Mucosa of rectum (tissue), 2 donors: ENCODE measurements around the gene PDE4D.

Source experiments
- H3K27ac ChIP-seq, 2 donors: one replicate each; pipeline ENCODE4 v1.7.0; 2013; ENCODE audit warnings: inconsistent platforms in 2 of 2, low read depth in 2 of 2, low read length in 2 of 2
- H3K27me3 ChIP-seq, 2 donors: one replicate each; pipeline ENCODE4 v1.7.0; 2013; ENCODE audit warnings: low read length in 2 of 2; ENCODE audit not compliant: control insufficient read depth in 2 of 2, insufficient read depth in 2 of 2
- H3K36me3 ChIP-seq, 2 donors: one replicate each; pipeline ENCODE4 v1.7.0; 2013; ENCODE audit warnings: low read length in 2 of 2; ENCODE audit not compliant: control insufficient read depth in 2 of 2, insufficient read depth in 2 of 2
- H3K4me1 ChIP-seq, 2 donors: one replicate each; pipeline ENCODE4 v1.7.0; 2013; ENCODE audit warnings: low read length in 2 of 2, mild to moderate bottlenecking in 1 of 2; ENCODE audit not compliant: control insufficient read depth in 2 of 2, insufficient read depth in 2 of 2
- H3K4me3 ChIP-seq, 2 donors: one replicate each; pipeline ENCODE4 v1.7.0; 2013; ENCODE audit warnings: low read length in 2 of 2
- H3K9ac ChIP-seq, 2 donors: one replicate each; pipeline ENCODE4 v1.7.0; 2013; ENCODE audit warnings: low read length in 2 of 2, low read depth in 1 of 2, mild to moderate bottlenecking in 1 of 2
- H3K9me3 ChIP-seq, 2 donors: one replicate each; pipeline ENCODE4 v1.7.0; 2013; ENCODE audit warnings: low read length in 2 of 2; ENCODE audit not compliant: control insufficient read depth in 2 of 2
- donor health status: healthy.
- donor health status: Normal muscosa, but diverticular disease.

PDE4D gene

GRCh38 chr5:59893429-59894227 is at the start of gene PDE4D:
PDE4D (minus strand) TSS chr5:59893726.
- Histone ChIP-seq H3K9ac (no peak within 1 kb of the TSS), H3K27me3 (peaks cover 4 to 9% of the 10 kb centered on the region in 2 donors), H3K4me1 (no peaks in the 10 kb centered on the region), H3K36me3 (no peaks in the 10 kb centered on the region), H3K9me3 (no peaks in the 10 kb centered on the region), H3K27ac (no peak within 1 kb of the TSS), H3K4me3 (no peak within 1 kb of the TSS)

GRCh38 chr5:59937633-59938032 is 44.1 kb upstream of the PDE4D start:
- H3K36me3 ChIP-seq: no peaks in the 10 kb centered on the region
- H3K9ac ChIP-seq: no peak overlapping the region
- H3K4me3 ChIP-seq: no peak overlapping the region
- H3K9me3 ChIP-seq: no peaks in the 10 kb centered on the region
- no peak overlapping the region for H3K27ac ChIP-seq
- H3K4me1 ChIP-seq: no peaks in the 10 kb centered on the region
- H3K27me3 ChIP-seq: no peaks in the 10 kb centered on the region

- no peaks in the 10 kb centered on the region for H3K36me3 ChIP-seq
- H3K9ac ChIP-seq: no peak overlapping the region
Observed at GRCh38 chr5:59923465-59923864, 29.9 kb upstream of the PDE4D start.

GRCh38 chr5:59922220-59922619 is 28.7 kb upstream of the PDE4D start:
- Histone ChIP-seq H3K27ac (no peak overlapping the region), H3K27me3 (no peaks in the 10 kb centered on the region), H3K9me3 (no peaks in the 10 kb centered on the region), H3K9ac (no peak overlapping the region), H3K36me3 (no peaks in the 10 kb centered on the region), H3K4me1 (no peaks in the 10 kb centered on the region), H3K4me3 (no peak overlapping the region)

More at GRCh38 chr5:59923465-59923864, 29.9 kb upstream of the PDE4D start:
- H3K4me1 ChIP-seq: no peaks in the 10 kb centered on the region
- H3K4me3 ChIP-seq: no peak overlapping the region
- H3K9me3 ChIP-seq: no peaks in the 10 kb centered on the region
- H3K27ac ChIP-seq: no peak overlapping the region
- no peaks in the 10 kb centered on the region for H3K27me3 ChIP-seq

GRCh38 chr5:59921816-59922215 is 28.3 kb upstream of the PDE4D start:
- no peaks in the 10 kb centered on the region for H3K4me1 ChIP-seq
- H3K27me3 ChIP-seq: no peaks in the 10 kb centered on the region
- no peak overlapping the region for H3K4me3 ChIP-seq
- no peaks in the 10 kb centered on the region for H3K36me3 ChIP-seq
- H3K27ac ChIP-seq: no peak overlapping the region
- H3K9ac ChIP-seq: no peak overlapping the region
- H3K9me3 ChIP-seq: no peaks in the 10 kb centered on the region

GRCh38 chr5:59919484-59919883 is 26.0 kb upstream of the PDE4D start:
- no peak overlapping the region for H3K27ac ChIP-seq
- H3K27me3 ChIP-seq: no peaks in the 10 kb centered on the region
- no peaks in the 10 kb centered on the region for H3K36me3 ChIP-seq
- no peaks in the 10 kb centered on the region for H3K4me1 ChIP-seq
- no peak overlapping the region for H3K9ac ChIP-seq
- H3K4me3 ChIP-seq: no peak overlapping the region
- H3K9me3 ChIP-seq: no peaks in the 10 kb centered on the region

- Histone ChIP-seq H3K9me3 (no peaks in the 10 kb centered on the region), H3K36me3 (no peaks in the 10 kb centered on the region), H3K9ac (no peak overlapping the region), H3K4me1 (no peaks in the 10 kb centered on the region), H3K27me3 (no peaks in the 10 kb centered on the region), H3K4me3 (no peak overlapping the region), H3K27ac (no peak overlapping the region)
Observed at GRCh38 chr5:59917121-59917520, 23.6 kb upstream of the PDE4D start.

- Histone ChIP-seq H3K9ac (no peak overlapping the region), H3K27me3 (no peaks in the 10 kb centered on the region)
Observed at GRCh38 chr5:59905188-59905587, 11.7 kb upstream of the PDE4D start.

GRCh38 chr5:59897075-59897474 is 3.5 kb upstream of the PDE4D start:
- H3K27ac ChIP-seq: no peak overlapping the region
- H3K9ac ChIP-seq: no peak overlapping the region
- no peaks in the 10 kb centered on the region for H3K9me3 ChIP-seq
- H3K36me3 ChIP-seq: no peaks in the 10 kb centered on the region
- no peaks in the 10 kb centered on the region for H3K4me1 ChIP-seq
- H3K4me3 ChIP-seq: no peak overlapping the region
- H3K27me3 ChIP-seq: peaks cover 4 to 8% of the 10 kb centered on the region in 2 donors

More at GRCh38 chr5:59905188-59905587, 11.7 kb upstream of the PDE4D start:
- Histone ChIP-seq H3K9me3 (no peaks in the 10 kb centered on the region), H3K4me1 (no peaks in the 10 kb centered on the region), H3K36me3 (no peaks in the 10 kb centered on the region), H3K4me3 (no peak overlapping the region), H3K27ac (no peak overlapping the region)

GRCh38 chr5:59891962-59892643 is 1.4 kb downstream of the PDE4D start:
- H3K27ac ChIP-seq: no peak overlapping the region
- no peaks in the 10 kb centered on the region for H3K4me1 ChIP-seq
- H3K27me3 ChIP-seq: peaks cover 4 to 9% of the 10 kb centered on the region in 2 donors
- H3K9ac ChIP-seq: no peak overlapping the region
- H3K36me3 ChIP-seq: no peaks in the 10 kb centered on the region
- no peak overlapping the region for H3K4me3 ChIP-seq
- no peaks in the 10 kb centered on the region for H3K9me3 ChIP-seq
